WTC11 (cell line): ENCODE results near the gene ARRB2.

Experiments
- CTCF ChIP-seq: fragments of 200-600 bp; IDR thresholded peaks from 2 replicates; pipeline ENCODE4 v1.8.0; 2022; ENCODE audit warnings: antibody characterized with exemption
- E2F4 ChIP-seq: sonication (generic); formaldehyde crosslinking; IDR thresholded peaks from 2 replicates; pipeline ENCODE4 v1.8.1; 2022; ENCODE audit warnings: low read depth, mild to moderate bottlenecking, moderate library complexity, missing genetic modification reagents, borderline replicate concordance
- NFYB ChIP-seq: sonication (generic); formaldehyde crosslinking; conservative IDR thresholded peaks from 2 replicates; pipeline ENCODE4 v1.8.0; 2022; ENCODE audit warnings: low read depth, missing genetic modification reagents
- NR3C1 ChIP-seq: sonication (generic); formaldehyde crosslinking; conservative IDR thresholded peaks from 2 replicates; pipeline ENCODE4 v1.8.1; 2023; ENCODE audit warnings: low read depth, mild to moderate bottlenecking, missing genetic modification reagents
- RELA ChIP-seq: sonication (generic); formaldehyde crosslinking; IDR thresholded peaks from 2 replicates; pipeline ENCODE4 v1.8.1; 2022; ENCODE audit warnings: missing genetic modification reagents, mild to moderate bottlenecking, borderline replicate concordance
- SP1 ChIP-seq: sonication (generic); formaldehyde crosslinking; conservative IDR thresholded peaks from 2 replicates; pipeline ENCODE4 v1.8.1; 2022; ENCODE audit warnings: missing genetic modification reagents
- TCF7 ChIP-seq: sonication (generic); formaldehyde crosslinking; IDR thresholded peaks from 2 replicates; pipeline ENCODE4 v1.8.0; 2022; ENCODE audit warnings: mild to moderate bottlenecking, low read depth, missing genetic modification reagents, moderate library complexity
- TEAD4 ChIP-seq: sonication (generic); formaldehyde crosslinking; IDR thresholded peaks from 2 replicates; pipeline ENCODE4 v1.8.0; 2022; ENCODE audit warnings: mild to moderate bottlenecking, missing genetic modification reagents
- ZNF317 ChIP-seq: sonication (generic); formaldehyde crosslinking; IDR thresholded peaks from 2 replicates; pipeline ENCODE4 v1.8.1; 2023; ENCODE audit warnings: low read depth, mild to moderate bottlenecking, moderate library complexity, missing genetic modification reagents, borderline replicate concordance
- ZNF671 ChIP-seq: fragments of 250-450 bp; sonication (Bioruptor Pico); IDR thresholded peaks from 2 replicates; pipeline ENCODE4 v1.8.0; 2021; ENCODE audit warnings: mild to moderate bottlenecking

GRCh38 chr17:4712526-4712925, 2.1 kb downstream of the ARRB2 start:
- TF ChIP-seq CTCF (no peak), SP1 (no peak), ZNF317 (no peak), TCF7 (CRISPR knock-in tag) (no peak), NFYB (CRISPR knock-in tag) (no peak), TEAD4 (no peak), NR3C1 (CRISPR knock-in tag) (no peak), ZNF671 (CRISPR knock-in tag) (no peak), E2F4 (CRISPR knock-in tag) (no peak), RELA (CRISPR knock-in tag) (no peak)
